HepG2 (cell line): ENCODE results near the gene PLP1. TPM values are rescaled to one million over a fixed set of nuclear protein-coding genes. Genes with fewer than 3 reads are reported as not detected.

Experiments
- ATAC-seq: fragments of 200-7000 bp; cut with Tn5 transposase; 3 replicates; pipeline ENCODE4 v1.9.1; 2020; ENCODE audit warnings: mild to moderate bottlenecking, moderate library complexity
- BruUV-seq: library from RNA; stranded (reverse); fragments of 400-500 nt; replicated peaks from 2 replicates; lab custom pipeline; 2021; lab: Mats Ljungman, UMichigan
- CTCF ChIA-PET: fragments of 300-600 bp; formaldehyde crosslinking; extraction: SDS; loops from one replicate; lab custom pipeline; 2021; ENCODE audit warnings: low total read pairs, inconsistent platforms, low intra/inter-chr PET ratio; lab: Yijun Ruan, JAX
- POLR2A ChIA-PET: fragments of 350-600 bp; sonication (Branson Sonifier 250); formaldehyde crosslinking; loops from one replicate; lab custom pipeline; 2020; ENCODE audit warnings: antibody characterized with exemption, inconsistent platforms; lab: Yijun Ruan, JAX
- DNase-seq: peaks from one replicate; pipeline ENCODE4 v3.0.0-alpha.2; 2015; ENCODE audit warnings: low spot score
- FAIRE-seq: peaks from 3 replicates; lab custom pipeline; 2011; peaks lifted over from hg19 to GRCh38; lab: Jason Lieb, UNC
- H2AFZ ChIP-seq: one replicate; pipeline ENCODE4 v1.6.1; 2011; ENCODE audit warnings: low read length, inconsistent platforms
- H3K27ac ChIP-seq: fragments of 300-600 bp; 3 replicates; pipeline ENCODE4 v1.8.0; 2011; ENCODE audit warnings: mixed run types, mild to moderate bottlenecking, mixed read lengths, low read length, inconsistent platforms; ENCODE audit not compliant: insufficient read depth; ENCODE audit errors: extremely low read length
- H3K27me3 ChIP-seq, 2 experiments: fragments of 200-600 bp in 1 of 2; 2 replicates in 1 of 2; 3 replicates in 1 of 2; pipeline versions ENCODE4 v1.6.0 to v1.8.0; 2011; ENCODE audit warnings: low read length in 2 of 2, mild to moderate bottlenecking in 2 of 2, moderate library complexity in 2 of 2, inconsistent platforms in 1 of 2; ENCODE audit not compliant: insufficient read depth in 2 of 2, control insufficient read depth in 1 of 2
- H3K36me3 ChIP-seq, 2 experiments: fragments of 200-600 bp in 1 of 2; replicated peaks in 1 of 2; 2 replicates in 1 of 2; 3 replicates in 1 of 2; pipeline versions ENCODE4 v1.5.1 to v1.8.0; 2011; ENCODE audit warnings: low read length in 2 of 2, inconsistent platforms in 1 of 2; ENCODE audit not compliant: insufficient read depth in 2 of 2, control insufficient read depth in 1 of 2
- H3K4me1 ChIP-seq: 2 replicates; pipeline ENCODE4 v1.5.1; 2012; ENCODE audit warnings: low read length, inconsistent platforms; ENCODE audit not compliant: insufficient read depth
- H3K4me2 ChIP-seq: 2 replicates; pipeline ENCODE4 v1.6.0; 2011; ENCODE audit warnings: low read depth, low read length, inconsistent platforms
- H3K4me3 ChIP-seq, 3 experiments: fragments of 200-600 bp in 1 of 3; sonication (generic), shearing (Covaris generic) in 1 of 3; replicated peaks in 1 of 3; 2 replicates each; pipeline ENCODE4 v1.5.1; 2011 to 2016; ENCODE audit warnings: low read length in 3 of 3, inconsistent platforms in 2 of 3, low read depth in 2 of 3, mild to moderate bottlenecking in 2 of 3, control low read depth in 1 of 3, mixed read lengths in 1 of 3; ENCODE audit not compliant: insufficient read depth in 1 of 3
- H3K79me2 ChIP-seq: one replicate; pipeline ENCODE4 v1.6.1; 2011; ENCODE audit warnings: low read length, inconsistent platforms; ENCODE audit not compliant: insufficient read depth
- H3K9ac ChIP-seq: 2 replicates; pipeline ENCODE4 v1.6.0; 2011; ENCODE audit warnings: mild to moderate bottlenecking, low read depth, low read length, inconsistent platforms; ENCODE audit not compliant: insufficient read depth
- H3K9me3 ChIP-seq: 2 replicates; pipeline ENCODE4 v1.5.1; 2012; ENCODE audit warnings: mild to moderate bottlenecking, low read length
- H4K20me1 ChIP-seq: 2 replicates; pipeline ENCODE4 v1.6.0; 2011; ENCODE audit warnings: inconsistent platforms, mild to moderate bottlenecking, low read length, moderate library complexity; ENCODE audit not compliant: insufficient read depth
- ARNT ChIP-seq: fragments of 450-650 bp; IDR thresholded peaks from 2 replicates; pipeline ENCODE4 v1.6.1; 2017
- ATRX ChIP-seq: sonication (generic); formaldehyde crosslinking; IDR thresholded peaks from 2 replicates; pipeline ENCODE4 v1.4.0; 2020; ENCODE audit warnings: missing genetic modification reagents, borderline replicate concordance
- MATR3 ChIP-seq: sonication (generic); formaldehyde crosslinking; IDR thresholded peaks from 2 replicates; pipeline ENCODE4 v1.4.0; 2020; ENCODE audit warnings: missing genetic modification reagents
- RFX5 ChIP-seq: IDR thresholded peaks from 2 replicates; pipeline ENCODE4 v1.6.1; 2011; ENCODE audit warnings: low read depth, low read length, improper control_type of control experiment
- ZNF781 ChIP-seq: sonication (generic); formaldehyde crosslinking; IDR thresholded peaks from 2 replicates; pipeline ENCODE4 v1.5.1; 2020; ENCODE audit warnings: borderline replicate concordance, mild to moderate bottlenecking, missing genetic modification reagents; ENCODE audit errors: not compliant biosample characterization
- WGBS: methylation state at CpG from one replicate; pipeline ENCODE4 v1.1.6; 2017; ENCODE audit warnings: low lambda C conversion rate; 5-methylcytosine and 5-hydroxymethylcytosine counted together
- in situ Hi-C: cut with HindIII; loops from 2 replicates; pipeline ENCODE4 v1.10.0; 2017; ENCODE audit warnings: low pct_unique_long_range_greater_than_20kb; ENCODE audit not compliant: extremely low pct_ligation_motif_present
- intact Hi-C: fragments of 100-400 bp; cut with micrococcal nuclease; formaldehyde crosslinking; loops from one replicate; pipeline ENCODE4 v1.10.0; 2022; ENCODE audit not compliant: unreplicated experiment
- polyA plus RNA-seq, 8 experiments: library from polyadenylated mRNA; depleted of rRNA in 3 of 8; stranded (reverse) in 7 of 8; unstranded in 1 of 8; fragments of >200 nt; fragmentation: Illumina TruSeq in 4 of 8; extraction: Trizol in 4 of 8; gene quantifications; 2 replicates each; pipeline versions ENCODE4 v1.2.1 to v1.2.3, GENCODE V29; 2011 to 2016; ENCODE audit warnings: low read depth in 4 of 8, missing spikeins in 1 of 8, mixed read lengths in 1 of 8; ENCODE audit not compliant: insufficient read depth in 1 of 8
- total RNA-seq, 5 experiments: library from RNA; depleted of rRNA; stranded (reverse); fragments of >200 nt; fragmentation: Illumina TruSeq; extraction: Trizol; gene quantifications; 2 replicates each; pipeline ENCODE4 v1.2.3, GENCODE V29; 2016; ENCODE audit warnings: low read depth in 1 of 5
- TF ChIP-seq, protein P1 (sequence below): sonication (generic); formaldehyde crosslinking; IDR thresholded peaks from 2 replicates; pipeline ENCODE4 v1.5.0; 2020; ENCODE audit warnings: mild to moderate bottlenecking, missing genetic modification reagents
- TF ChIP-seq, protein P2 (sequence below): IDR thresholded peaks from 2 replicates; pipeline ENCODE4 v1.6.1; 2016; ENCODE audit warnings: low read depth, missing genetic modification reagents, missing compliant biosample characterization

PLP1 gene
- total and polyA plus RNA-seq, 2 of the 13 experiments (the other 11 are each of a cell fraction or from before 2014, with no cell fraction given), result 0.15 to 0.27 TPM

GRCh38 chrX:103741879-103742278 is 34.8 kb upstream of the PLP1 start:
- no peaks in the 10 kb centered on the region for H3K9me3 ChIP-seq
- in situ Hi-C loops (no loop called here), intact Hi-C loops (no loop called here)
- no peak overlapping the region for H3K4me3 ChIP-seq
- no peak overlapping the region for H3K27ac ChIP-seq
- H3K4me1 ChIP-seq, result no peaks in the 10 kb centered on the region
- 0% methylated on average over 1 of the region's 1 CpG for WGBS
- no peaks in the 10 kb centered on the region for H3K27me3 ChIP-seq
- H3K79me2 ChIP-seq, result no peaks in the 10 kb centered on the region
- H4K20me1 ChIP-seq, result no peaks in the 10 kb centered on the region
- CTCF ChIA-PET, result no interaction called here
- no peak overlapping the region for H2AFZ ChIP-seq
- ATAC-seq (no peak), FAIRE-seq (no peak)
- POLR2A ChIA-PET, result no interaction called here
- no peak overlapping the region for H3K9ac ChIP-seq
- no peaks in the 10 kb centered on the region for H3K36me3 ChIP-seq
- H3K4me2 ChIP-seq, result no peak overlapping the region
- no peak for TF ChIP-seq ZNF781 (CRISPR knock-in tag)
- TF ChIP-seq, all 625 proteins: peak for 0
- no peak for DNase-seq
- BruUV-seq, result no TSS peak

- no peak overlapping the region for H3K4me2 ChIP-seq
- BruUV-seq, result no TSS peak
- in situ Hi-C loops, result no loop called here
- TF ChIP-seq RFX5 (no peak), ATRX (CRISPR knock-in tag) (no peak), MATR3 (no peak), ARNT (no peak)
- TF ChIP-seq, protein P1, sequence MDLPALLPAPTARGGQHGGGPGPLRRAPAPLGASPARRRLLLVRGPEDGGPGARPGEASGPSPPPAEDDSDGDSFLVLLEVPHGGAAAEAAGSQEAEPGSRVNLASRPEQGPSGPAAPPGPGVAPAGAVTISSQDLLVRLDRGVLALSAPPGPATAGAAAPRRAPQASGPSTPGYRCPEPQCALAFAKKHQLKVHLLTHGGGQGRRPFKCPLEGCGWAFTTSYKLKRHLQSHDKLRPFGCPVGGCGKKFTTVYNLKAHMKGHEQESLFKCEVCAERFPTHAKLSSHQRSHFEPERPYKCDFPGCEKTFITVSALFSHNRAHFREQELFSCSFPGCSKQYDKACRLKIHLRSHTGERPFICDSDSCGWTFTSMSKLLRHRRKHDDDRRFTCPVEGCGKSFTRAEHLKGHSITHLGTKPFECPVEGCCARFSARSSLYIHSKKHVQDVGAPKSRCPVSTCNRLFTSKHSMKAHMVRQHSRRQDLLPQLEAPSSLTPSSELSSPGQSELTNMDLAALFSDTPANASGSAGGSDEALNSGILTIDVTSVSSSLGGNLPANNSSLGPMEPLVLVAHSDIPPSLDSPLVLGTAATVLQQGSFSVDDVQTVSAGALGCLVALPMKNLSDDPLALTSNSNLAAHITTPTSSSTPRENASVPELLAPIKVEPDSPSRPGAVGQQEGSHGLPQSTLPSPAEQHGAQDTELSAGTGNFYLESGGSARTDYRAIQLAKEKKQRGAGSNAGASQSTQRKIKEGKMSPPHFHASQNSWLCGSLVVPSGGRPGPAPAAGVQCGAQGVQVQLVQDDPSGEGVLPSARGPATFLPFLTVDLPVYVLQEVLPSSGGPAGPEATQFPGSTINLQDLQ (CRISPR knock-in tag), result no peak
- TF ChIP-seq, protein P2, sequence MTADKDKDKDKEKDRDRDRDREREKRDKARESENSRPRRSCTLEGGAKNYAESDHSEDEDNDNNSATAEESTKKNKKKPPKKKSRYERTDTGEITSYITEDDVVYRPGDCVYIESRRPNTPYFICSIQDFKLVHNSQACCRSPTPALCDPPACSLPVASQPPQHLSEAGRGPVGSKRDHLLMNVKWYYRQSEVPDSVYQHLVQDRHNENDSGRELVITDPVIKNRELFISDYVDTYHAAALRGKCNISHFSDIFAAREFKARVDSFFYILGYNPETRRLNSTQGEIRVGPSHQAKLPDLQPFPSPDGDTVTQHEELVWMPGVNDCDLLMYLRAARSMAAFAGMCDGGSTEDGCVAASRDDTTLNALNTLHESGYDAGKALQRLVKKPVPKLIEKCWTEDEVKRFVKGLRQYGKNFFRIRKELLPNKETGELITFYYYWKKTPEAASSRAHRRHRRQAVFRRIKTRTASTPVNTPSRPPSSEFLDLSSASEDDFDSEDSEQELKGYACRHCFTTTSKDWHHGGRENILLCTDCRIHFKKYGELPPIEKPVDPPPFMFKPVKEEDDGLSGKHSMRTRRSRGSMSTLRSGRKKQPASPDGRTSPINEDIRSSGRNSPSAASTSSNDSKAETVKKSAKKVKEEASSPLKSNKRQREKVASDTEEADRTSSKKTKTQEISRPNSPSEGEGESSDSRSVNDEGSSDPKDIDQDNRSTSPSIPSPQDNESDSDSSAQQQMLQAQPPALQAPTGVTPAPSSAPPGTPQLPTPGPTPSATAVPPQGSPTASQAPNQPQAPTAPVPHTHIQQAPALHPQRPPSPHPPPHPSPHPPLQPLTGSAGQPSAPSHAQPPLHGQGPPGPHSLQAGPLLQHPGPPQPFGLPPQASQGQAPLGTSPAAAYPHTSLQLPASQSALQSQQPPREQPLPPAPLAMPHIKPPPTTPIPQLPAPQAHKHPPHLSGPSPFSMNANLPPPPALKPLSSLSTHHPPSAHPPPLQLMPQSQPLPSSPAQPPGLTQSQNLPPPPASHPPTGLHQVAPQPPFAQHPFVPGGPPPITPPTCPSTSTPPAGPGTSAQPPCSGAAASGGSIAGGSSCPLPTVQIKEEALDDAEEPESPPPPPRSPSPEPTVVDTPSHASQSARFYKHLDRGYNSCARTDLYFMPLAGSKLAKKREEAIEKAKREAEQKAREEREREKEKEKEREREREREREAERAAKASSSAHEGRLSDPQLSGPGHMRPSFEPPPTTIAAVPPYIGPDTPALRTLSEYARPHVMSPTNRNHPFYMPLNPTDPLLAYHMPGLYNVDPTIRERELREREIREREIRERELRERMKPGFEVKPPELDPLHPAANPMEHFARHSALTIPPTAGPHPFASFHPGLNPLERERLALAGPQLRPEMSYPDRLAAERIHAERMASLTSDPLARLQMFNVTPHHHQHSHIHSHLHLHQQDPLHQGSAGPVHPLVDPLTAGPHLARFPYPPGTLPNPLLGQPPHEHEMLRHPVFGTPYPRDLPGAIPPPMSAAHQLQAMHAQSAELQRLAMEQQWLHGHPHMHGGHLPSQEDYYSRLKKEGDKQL (CRISPR knock-in tag), result no peak
Observed at GRCh38 chrX:103742339-103742738, 34.3 kb upstream of the PLP1 start.

More at GRCh38 chrX:103742339-103742738, 34.3 kb upstream of the PLP1 start:
- H2AFZ ChIP-seq, result no peak overlapping the region
- no peaks in the 10 kb centered on the region for H3K79me2 ChIP-seq
- H3K9ac ChIP-seq, result no peak overlapping the region
- H3K9me3 ChIP-seq, result no peaks in the 10 kb centered on the region
- no peaks in the 10 kb centered on the region for H3K4me1 ChIP-seq
- no peaks in the 10 kb centered on the region for H4K20me1 ChIP-seq
- ChIA-PET CTCF (no interaction called here), POLR2A (no interaction called here)
- intact Hi-C loops, result no loop called here
- FAIRE-seq (no peak), DNase-seq (no peak), ATAC-seq (no peak)
- WGBS, result 70% methylated on average over 5 of the region's 6 CpGs
- no peaks in the 10 kb centered on the region for H3K27me3 ChIP-seq
- no peak overlapping the region for H3K27ac ChIP-seq
- H3K36me3 ChIP-seq, result no peaks in the 10 kb centered on the region
- H3K4me3 ChIP-seq, result no peak overlapping the region
